ENCODE data around the gene WNT2.
"Not testable (repeated sequence)": the region's sequence is repeated elsewhere in the genome, so short reads cannot be mapped to it uniquely, and the experiment has no call there.

Gene WNT2

GRCh38 chr7:117251687-117252086 lies 71.2 kb downstream of the WNT2 start:
- no peak for DNase-seq

GRCh38 chr7:117250801-117251200 lies 72.1 kb downstream of the WNT2 start:
- DNase-seq = no peak

GRCh38 chr7:117250245-117250644 lies 72.6 kb downstream of the WNT2 start:
- no peak for DNase-seq

- no peak for DNase-seq
These were observed 73.2 kb downstream of the WNT2 start for GRCh38 chr7:117249696-117250095.

GRCh38 chr7:117248829-117249228 lies 74.0 kb downstream of the WNT2 start:
- no peak for DNase-seq

- no peak for DNase-seq
These were observed 75.0 kb downstream of the WNT2 start for GRCh38 chr7:117247809-117248208.

GRCh38 chr7:117245703-117246102 lies 77.2 kb downstream of the WNT2 start:
- not testable (repeated sequence) for DNase-seq

GRCh38 chr7:117243390-117243789 lies 79.5 kb downstream of the WNT2 start:
- no peak for DNase-seq

GRCh38 chr7:117241088-117241487 lies 81.8 kb downstream of the WNT2 start:
- no peak for DNase-seq

GRCh38 chr7:117238937-117239336 lies 83.9 kb downstream of the WNT2 start:
- no peak for DNase-seq

- no peak for DNase-seq
These were observed 84.4 kb downstream of the WNT2 start for GRCh38 chr7:117238472-117238871.

GRCh38 chr7:117237646-117238045 lies 85.2 kb downstream of the WNT2 start:
- DNase-seq = no peak

- DNase-seq = no peak
These were observed 91.9 kb downstream of the WNT2 start for GRCh38 chr7:117231047-117231359.

- no peak for DNase-seq
These were observed 92.4 kb downstream of the WNT2 start for GRCh38 chr7:117230276-117231046.

- no peak for DNase-seq
These were observed 93.5 kb downstream of the WNT2 start for GRCh38 chr7:117229350-117229749.

- DNase-seq = no peak
These were observed 95.8 kb downstream of the WNT2 start for GRCh38 chr7:117227091-117227490.

GRCh38 chr7:117225536-117225935 lies 97.3 kb downstream of the WNT2 start:
- no peak for DNase-seq

Data from NCI-H774 (cell line).